HG03520 (cell line): Measurements from ENCODE around the gene PANK2.

Experiments used
- ATAC-seq: cut with Tn5 transposase; IDR thresholded peaks from one replicate; pipeline ENCODE4 v1.9.1; 2021; ENCODE audit warnings: mild to moderate bottlenecking, moderate library complexity; ENCODE audit not compliant: unreplicated experiment

Gene PANK2

GRCh38 chr20:3900187-3900604 is 11.0 kb downstream of the PANK2 start:
- no peak for ATAC-seq

- ATAC-seq: no peak
Measured at GRCh38 chr20:3901028-3901705, 12.0 kb downstream of the PANK2 start.

GRCh38 chr20:3901706-3902440 is 12.7 kb downstream of the PANK2 start:
- no peak for ATAC-seq

- no peak for ATAC-seq
Measured at GRCh38 chr20:3902446-3902845, 13.3 kb downstream of the PANK2 start.

- no peak for ATAC-seq
Measured at GRCh38 chr20:3904224-3904623, 15.0 kb downstream of the PANK2 start.

- ATAC-seq: no peak
Measured at GRCh38 chr20:3904857-3905256, 15.7 kb downstream of the PANK2 start.

- peak; percentile 84 for ATAC-seq
Measured at GRCh38 chr20:3906744-3907721, 17.8 kb downstream of the PANK2 start.

- ATAC-seq: no peak
Measured at GRCh38 chr20:3908667-3909066, 19.5 kb downstream of the PANK2 start.

- ATAC-seq: no peak
Measured at GRCh38 chr20:3909952-3910366, 20.8 kb downstream of the PANK2 start.

- ATAC-seq: no peak
Measured at GRCh38 chr20:3910853-3911252, 21.7 kb downstream of the PANK2 start.

- ATAC-seq: no peak
Measured at GRCh38 chr20:3911956-3912355, 22.8 kb downstream of the PANK2 start.

- no peak for ATAC-seq
Measured at GRCh38 chr20:3914446-3914845, 25.3 kb downstream of the PANK2 start.

- ATAC-seq: no peak
Measured at GRCh38 chr20:3915691-3916090, 26.5 kb downstream of the PANK2 start.

- ATAC-seq: no peak
Measured at GRCh38 chr20:3916364-3916763, 27.2 kb downstream of the PANK2 start.

- ATAC-seq: no peak
Measured at GRCh38 chr20:3919352-3919751, 30.2 kb downstream of the PANK2 start.

GRCh38 chr20:3922223-3922982 is 33.2 kb downstream of the PANK2 start:
- no peak for ATAC-seq

- no peak for ATAC-seq
Measured at GRCh38 chr20:3922983-3923339, 33.8 kb downstream of the PANK2 start.

GRCh38 chr20:3923818-3924217 is 34.6 kb downstream of the PANK2 start:
- no peak for ATAC-seq

GRCh38 chr20:3924304-3925112 is 35.3 kb downstream of the PANK2 start:
- ATAC-seq: no peak
